Panc1 (cell line): ENCODE measurements around the gene CD46.

Source experiments
- SIN3A ChIP-seq: IDR thresholded peaks from 2 replicates; pipeline ENCODE4 v1.6.1; 2012; ENCODE audit warnings: low read depth, mild to moderate bottlenecking, low read length, moderate library complexity, borderline replicate concordance; ENCODE audit not compliant: insufficient read depth
- TCF7L2 ChIP-seq: IDR thresholded peaks from 2 replicates; pipeline ENCODE4 v1.6.1; 2011; ENCODE audit warnings: mild to moderate bottlenecking, low read depth, low read length, inconsistent platforms
- TF ChIP-seq, protein P1 (sequence below): fragments of 450-650 bp; IDR thresholded peaks from 2 replicates; pipeline ENCODE4 v1.5.1; 2017; ENCODE audit warnings: mild to moderate bottlenecking
- TF ChIP-seq, protein P2 (sequence below), 2 experiments: IDR thresholded peaks; 2 replicates each; pipeline ENCODE4 v1.6.1; 2011 to 2012; ENCODE audit warnings: low read depth in 2 of 2, control low read depth in 1 of 2, low read length in 1 of 2, mild to moderate bottlenecking in 1 of 2, moderate library complexity in 1 of 2; ENCODE audit not compliant: insufficient read depth in 1 of 2

DNA sequence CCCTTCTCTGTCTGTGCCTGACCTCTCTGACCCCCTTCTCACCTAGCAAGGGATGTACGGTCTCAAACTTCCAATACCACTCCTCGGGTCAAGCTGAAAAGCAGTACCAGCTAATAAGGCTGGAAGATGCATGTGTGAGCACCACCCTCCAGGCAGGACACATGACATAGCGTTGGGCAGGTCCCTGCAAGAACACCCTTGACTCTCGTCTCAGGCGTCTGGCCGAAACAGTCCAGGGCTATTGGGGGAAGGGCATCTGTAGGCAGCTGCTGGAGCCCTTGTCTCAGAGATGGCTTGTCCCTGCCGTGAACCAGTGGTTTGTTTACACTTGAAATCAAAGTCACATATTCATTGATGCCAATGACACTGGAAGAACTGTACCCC is 56.5 kb downstream of the CD46 start:
- TF ChIP-seq, protein P1, sequence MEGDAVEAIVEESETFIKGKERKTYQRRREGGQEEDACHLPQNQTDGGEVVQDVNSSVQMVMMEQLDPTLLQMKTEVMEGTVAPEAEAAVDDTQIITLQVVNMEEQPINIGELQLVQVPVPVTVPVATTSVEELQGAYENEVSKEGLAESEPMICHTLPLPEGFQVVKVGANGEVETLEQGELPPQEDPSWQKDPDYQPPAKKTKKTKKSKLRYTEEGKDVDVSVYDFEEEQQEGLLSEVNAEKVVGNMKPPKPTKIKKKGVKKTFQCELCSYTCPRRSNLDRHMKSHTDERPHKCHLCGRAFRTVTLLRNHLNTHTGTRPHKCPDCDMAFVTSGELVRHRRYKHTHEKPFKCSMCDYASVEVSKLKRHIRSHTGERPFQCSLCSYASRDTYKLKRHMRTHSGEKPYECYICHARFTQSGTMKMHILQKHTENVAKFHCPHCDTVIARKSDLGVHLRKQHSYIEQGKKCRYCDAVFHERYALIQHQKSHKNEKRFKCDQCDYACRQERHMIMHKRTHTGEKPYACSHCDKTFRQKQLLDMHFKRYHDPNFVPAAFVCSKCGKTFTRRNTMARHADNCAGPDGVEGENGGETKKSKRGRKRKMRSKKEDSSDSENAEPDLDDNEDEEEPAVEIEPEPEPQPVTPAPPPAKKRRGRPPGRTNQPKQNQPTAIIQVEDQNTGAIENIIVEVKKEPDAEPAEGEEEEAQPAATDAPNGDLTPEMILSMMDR: no peak
- TF ChIP-seq, protein P2, sequence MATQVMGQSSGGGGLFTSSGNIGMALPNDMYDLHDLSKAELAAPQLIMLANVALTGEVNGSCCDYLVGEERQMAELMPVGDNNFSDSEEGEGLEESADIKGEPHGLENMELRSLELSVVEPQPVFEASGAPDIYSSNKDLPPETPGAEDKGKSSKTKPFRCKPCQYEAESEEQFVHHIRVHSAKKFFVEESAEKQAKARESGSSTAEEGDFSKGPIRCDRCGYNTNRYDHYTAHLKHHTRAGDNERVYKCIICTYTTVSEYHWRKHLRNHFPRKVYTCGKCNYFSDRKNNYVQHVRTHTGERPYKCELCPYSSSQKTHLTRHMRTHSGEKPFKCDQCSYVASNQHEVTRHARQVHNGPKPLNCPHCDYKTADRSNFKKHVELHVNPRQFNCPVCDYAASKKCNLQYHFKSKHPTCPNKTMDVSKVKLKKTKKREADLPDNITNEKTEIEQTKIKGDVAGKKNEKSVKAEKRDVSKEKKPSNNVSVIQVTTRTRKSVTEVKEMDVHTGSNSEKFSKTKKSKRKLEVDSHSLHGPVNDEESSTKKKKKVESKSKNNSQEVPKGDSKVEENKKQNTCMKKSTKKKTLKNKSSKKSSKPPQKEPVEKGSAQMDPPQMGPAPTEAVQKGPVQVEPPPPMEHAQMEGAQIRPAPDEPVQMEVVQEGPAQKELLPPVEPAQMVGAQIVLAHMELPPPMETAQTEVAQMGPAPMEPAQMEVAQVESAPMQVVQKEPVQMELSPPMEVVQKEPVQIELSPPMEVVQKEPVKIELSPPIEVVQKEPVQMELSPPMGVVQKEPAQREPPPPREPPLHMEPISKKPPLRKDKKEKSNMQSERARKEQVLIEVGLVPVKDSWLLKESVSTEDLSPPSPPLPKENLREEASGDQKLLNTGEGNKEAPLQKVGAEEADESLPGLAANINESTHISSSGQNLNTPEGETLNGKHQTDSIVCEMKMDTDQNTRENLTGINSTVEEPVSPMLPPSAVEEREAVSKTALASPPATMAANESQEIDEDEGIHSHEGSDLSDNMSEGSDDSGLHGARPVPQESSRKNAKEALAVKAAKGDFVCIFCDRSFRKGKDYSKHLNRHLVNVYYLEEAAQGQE (IDR thresholded peaks at IDR 0.05; ENCODE audit: insufficient read depth in 1 of 2, low read depth in 2 of 2, low read length in 1 of 2): no peak
- TF ChIP-seq SIN3A (no peak), TCF7L2 (no peak)
